Sigmoid colon (tissue), 7 donors: ENCODE results near the gene FILIP1. TPM values are rescaled to one million over a fixed set of nuclear protein-coding genes. Genes with fewer than 3 reads are reported as not detected.

Source experiments
- DNase-seq: peaks from one replicate; pipeline ENCODE4 v3.0.0-alpha.2; 2019
- H3K27ac ChIP-seq, 4 donors: fragments of 200-600 bp; sonication (generic); one replicate each; pipeline ENCODE4 v1.5.1; 2016 to 2019; ENCODE audit warnings: mild to moderate bottlenecking in 1 of 4
- H3K27me3 ChIP-seq, 3 donors: fragments of 200-600 bp; sonication (generic); one replicate each; pipeline ENCODE4 v1.5.1; 2019; ENCODE audit warnings: mild to moderate bottlenecking in 1 of 3
- H3K36me3 ChIP-seq, 4 donors: fragments of 200-600 bp; sonication (generic); one replicate each; pipeline ENCODE4 v1.5.1; 2016 to 2019
- H3K4me1 ChIP-seq, 4 donors: fragments of 200-600 bp; sonication (generic); one replicate each; pipeline ENCODE4 v1.5.1; 2017 to 2019
- H3K4me3 ChIP-seq, 4 donors: fragments of 200-600 bp; sonication (generic); one replicate each; pipeline ENCODE4 v1.5.1; 2017 to 2019; ENCODE audit warnings: mild to moderate bottlenecking in 2 of 4, moderate library complexity in 1 of 4
- H3K9me3 ChIP-seq, 4 donors: fragments of 200-600 bp in 3 of 4; sonication (generic) in 3 of 4; one replicate each; pipeline versions ENCODE4 v1.5.1 to v1.6.1; 2013 to 2019
- CTCF ChIP-seq, 4 experiments: fragments of 450-650 bp in 3 of 4; fragments of 200-600 bp in 1 of 4; IDR thresholded peaks; one replicate each; pipeline ENCODE4 v1.5.1; 2016 to 2019; ENCODE audit warnings: antibody characterized with exemption in 4 of 4, mild to moderate bottlenecking in 3 of 4, moderate library complexity in 2 of 4
- EP300 ChIP-seq, 4 donors: sonication (generic); formaldehyde crosslinking; IDR thresholded peaks; one replicate each; pipeline ENCODE4 v1.6.1; 2017; ENCODE audit warnings: antibody characterized with exemption in 4 of 4
- POLR2A ChIP-seq, 2 donors: fragments of 450-650 bp; IDR thresholded peaks; one replicate each; pipeline ENCODE4 v1.6.1; 2016; ENCODE audit warnings: antibody characterized with exemption in 2 of 2, mild to moderate bottlenecking in 2 of 2, moderate library complexity in 2 of 2
- POLR2AphosphoS5 ChIP-seq, 4 donors: sonication (generic); formaldehyde crosslinking; IDR thresholded peaks; one replicate each; pipeline ENCODE4 v1.6.1; 2017; ENCODE audit warnings: antibody characterized with exemption in 4 of 4
- WGBS, 2 donors: extraction: QIAGEN DNeasy Blood & Tissue Kit; methylation state at CpG; one replicate each; pipeline ENCODE4 v1.1.7; 2013; 5-methylcytosine and 5-hydroxymethylcytosine counted together
- intact Hi-C: fragments of 100-400 bp; cut with DNase I; formaldehyde crosslinking; loops from one replicate; pipeline ENCODE4 v1.15.1; 2023
- polyA plus RNA-seq, 3 donors: library from polyadenylated mRNA; stranded (reverse); fragments of 200-250 nt; gene quantifications; one replicate each; pipeline ENCODE4 v1.2.3, GENCODE V29; 2013
- total RNA-seq, 4 donors: library from RNA; depleted of rRNA; stranded (reverse); fragments of >200 nt; gene quantifications; one replicate each; pipeline ENCODE4 v1.1.0, GENCODE V29; 2016
- donor health status: healthy with polysubstance abuse.
- donor health status: Bipolar disorder and iron deficiency.
- donor health status: healthy.

FILIP1 gene
- total and polyA plus RNA-seq, 7 donors, result 0.46 to 72.8 (median 47.1) TPM

GRCh38 chr6:75424618-75425548 lies 68.7 kb downstream of the FILIP1 start:
- Histone ChIP-seq H3K27me3 (no peaks in the 10 kb centered on the region), H3K4me3 (no peak overlapping the region), H3K9me3 (no peaks in the 10 kb centered on the region), H3K36me3 (no peaks in the 10 kb centered on the region), H3K4me1 (peaks cover 0 to 57% (median 40%) of the 10 kb centered on the region in 4 donors), H3K27ac (peak overlapping the region in 3 of 4 donors; percentile 15 to 55 (median 47))
- DNase-seq, result no peak
- TF ChIP-seq CTCF (IDR thresholded peaks at IDR 0.05) (no peak), POLR2A (IDR thresholded peaks at IDR 0.05) (no peak), EP300 (IDR thresholded peaks at IDR 0.05) (no peak), POLR2AphosphoS5 (IDR thresholded peaks at IDR 0.05) (no peak)
- 52 to 57% methylated on average over 4 of the region's 4 CpGs for WGBS, 2 donors
- intact Hi-C loops, result loop anchor here (5.0 kb wide), 1 partner anchor 62 kb away; no protein-coding TSS in a partner anchor

GRCh38 chr6:75423386-75423785 lies 70.2 kb downstream of the FILIP1 start:
- WGBS, 2 donors, result 84 to 90% methylated on average over 8 of the region's 8 CpGs

GRCh38 chr6:75422024-75422639 lies 71.5 kb downstream of the FILIP1 start:
- Histone ChIP-seq H3K4me1 (peaks cover 0 to 69% (median 52%) of the 10 kb centered on the region in 4 donors), H3K27me3 (no peaks in the 10 kb centered on the region), H3K4me3 (no peak overlapping the region), H3K36me3 (no peaks in the 10 kb centered on the region), H3K27ac (peak overlapping the region in 2 of 4 donors; percentile 29 to 46), H3K9me3 (no peaks in the 10 kb centered on the region)
- 68 to 73% methylated on average over 1 of the region's 1 CpG for WGBS, 2 donors
- intact Hi-C loops, result no loop called here
- DNase-seq, result no peak
- no peak for TF ChIP-seq POLR2AphosphoS5 (IDR thresholded peaks at IDR 0.05)
- no peak for TF ChIP-seq POLR2A (IDR thresholded peaks at IDR 0.05)
- TF ChIP-seq EP300 (IDR thresholded peaks at IDR 0.05), result no peak
- no peak for TF ChIP-seq CTCF (IDR thresholded peaks at IDR 0.05)

More at GRCh38 chr6:75423386-75423785, 70.2 kb downstream of the FILIP1 start:
- peaks cover 0 to 59% (median 44%) of the 10 kb centered on the region in 4 donors for H3K4me1 ChIP-seq
- intact Hi-C loops, result no loop called here
- H3K9me3 ChIP-seq, result no peaks in the 10 kb centered on the region
- H3K27me3 ChIP-seq, result no peaks in the 10 kb centered on the region
- H3K27ac ChIP-seq, result no peak overlapping the region
- no peak overlapping the region for H3K4me3 ChIP-seq
- TF ChIP-seq POLR2A (IDR thresholded peaks at IDR 0.05) (no peak), EP300 (IDR thresholded peaks at IDR 0.05) (no peak), POLR2AphosphoS5 (IDR thresholded peaks at IDR 0.05) (no peak), CTCF (IDR thresholded peaks at IDR 0.05) (no peak)
- DNase-seq, result no peak
- H3K36me3 ChIP-seq, result no peaks in the 10 kb centered on the region

- WGBS, 2 donors, result 89 to 93% methylated on average over 11 of the region's 11 CpGs
- Histone ChIP-seq H3K27ac (peak overlapping the region in 2 of 4 donors; percentile 29 to 46), H3K4me1 (peaks cover 0 to 75% (median 56%) of the 10 kb centered on the region in 4 donors), H3K9me3 (no peaks in the 10 kb centered on the region), H3K27me3 (no peaks in the 10 kb centered on the region), H3K4me3 (no peak overlapping the region), H3K36me3 (no peaks in the 10 kb centered on the region)
- DNase-seq, result no peak
- TF ChIP-seq CTCF (IDR thresholded peaks at IDR 0.05) (no peak), POLR2AphosphoS5 (IDR thresholded peaks at IDR 0.05) (no peak), POLR2A (IDR thresholded peaks at IDR 0.05) (no peak), EP300 (IDR thresholded peaks at IDR 0.05) (no peak)
- intact Hi-C loops, result no loop called here
Observed at GRCh38 chr6:75421316-75422023, 72.1 kb downstream of the FILIP1 start.
